Pericardium fibroblast (primary cell): ENCODE results near the gene SKP2. TPM values are rescaled to one million over a fixed set of nuclear protein-coding genes. Genes with fewer than 3 reads are reported as not detected.

Source experiments
- total RNA-seq: library from RNA; depleted of rRNA; stranded (reverse); fragments of >200 nt; gene quantifications from 2 replicates; pipeline ENCODE4 v1.2.3, GENCODE V29; 2015

The SKP2 gene
- 39.2 and 50.3 TPM in 2 replicates for total RNA-seq

DNA sequence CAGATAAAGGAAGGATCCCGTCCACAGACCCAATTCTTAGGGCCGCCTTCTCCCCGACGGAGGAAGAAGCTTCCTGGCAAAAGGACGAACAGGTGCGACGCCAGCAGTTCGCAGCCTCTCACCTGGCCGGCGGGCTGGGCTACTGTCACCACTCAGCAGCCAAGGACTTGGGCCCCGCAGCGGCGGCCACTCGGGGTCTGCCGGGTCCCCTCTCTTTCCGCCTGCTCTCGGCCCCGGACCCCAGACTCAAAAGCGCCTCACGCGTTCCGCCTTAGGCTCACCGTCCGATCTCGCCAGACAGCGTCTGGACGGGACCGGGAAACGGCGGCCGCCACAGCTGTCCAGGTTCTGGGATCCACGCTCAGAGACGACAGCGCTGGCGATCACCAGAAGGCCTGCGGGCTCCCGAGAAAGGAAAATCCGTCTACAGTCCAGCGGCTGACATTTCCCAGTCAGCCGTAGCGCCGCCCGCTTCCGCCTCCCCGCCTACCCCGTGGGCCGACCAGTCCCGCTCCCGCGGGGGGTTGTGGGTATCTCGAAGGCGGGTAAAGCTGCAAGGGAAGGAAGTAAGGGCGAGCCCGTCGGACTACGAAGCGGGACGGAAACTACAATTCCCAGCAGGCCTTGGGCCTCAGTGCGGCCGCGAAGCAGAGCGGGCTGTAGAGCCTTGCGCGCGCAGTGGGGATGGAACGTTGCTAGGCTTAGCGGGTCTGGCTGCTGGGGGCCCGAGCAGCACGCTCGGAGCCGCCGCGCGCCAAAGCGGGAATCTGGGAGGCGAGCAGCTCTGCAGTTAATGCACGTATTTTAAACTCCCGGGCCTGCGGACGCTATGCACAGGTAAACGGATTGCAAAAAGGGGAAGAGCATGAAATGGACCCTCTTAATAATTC lies at the start of gene SKP2, which contains the start of gene LMBRD2:
Gene SKP2 (plus strand): TSS at position 678 of the 890 bp plus-strand sequence. CDS start 152 bp downstream, at position 830.
Gene LMBRD2 (minus strand): TSS at position 454 of the 890 bp plus-strand sequence. CDS start 8,538 bp downstream, outside the sequence.

Other genes starting within 250 kb of the SKP2 start
- not detected in 2 replicates for gene CAPSL, start 213.5 kb upstream of the SKP2 start, total RNA-seq
- gene UGT3A1, start 160.7 kb upstream of the SKP2 start, total RNA-seq, result not detected in 2 replicates
- not detected in 2 replicates for gene UGT3A2, start 85.2 kb upstream of the SKP2 start, total RNA-seq
- 3.7 and 4.7 TPM in 2 replicates for gene LMBRD2, start 224 bp upstream of the SKP2 start, total RNA-seq
- 19.5 and 23.8 TPM in 2 replicates for gene NADK2, start 89.8 kb downstream of the SKP2 start, total RNA-seq
- gene RANBP3L, start 149.8 kb downstream of the SKP2 start, total RNA-seq, result under 0.01 and 0.77 TPM in 2 replicates